Measurements from ENCODE around the gene CRADD.

DNA sequence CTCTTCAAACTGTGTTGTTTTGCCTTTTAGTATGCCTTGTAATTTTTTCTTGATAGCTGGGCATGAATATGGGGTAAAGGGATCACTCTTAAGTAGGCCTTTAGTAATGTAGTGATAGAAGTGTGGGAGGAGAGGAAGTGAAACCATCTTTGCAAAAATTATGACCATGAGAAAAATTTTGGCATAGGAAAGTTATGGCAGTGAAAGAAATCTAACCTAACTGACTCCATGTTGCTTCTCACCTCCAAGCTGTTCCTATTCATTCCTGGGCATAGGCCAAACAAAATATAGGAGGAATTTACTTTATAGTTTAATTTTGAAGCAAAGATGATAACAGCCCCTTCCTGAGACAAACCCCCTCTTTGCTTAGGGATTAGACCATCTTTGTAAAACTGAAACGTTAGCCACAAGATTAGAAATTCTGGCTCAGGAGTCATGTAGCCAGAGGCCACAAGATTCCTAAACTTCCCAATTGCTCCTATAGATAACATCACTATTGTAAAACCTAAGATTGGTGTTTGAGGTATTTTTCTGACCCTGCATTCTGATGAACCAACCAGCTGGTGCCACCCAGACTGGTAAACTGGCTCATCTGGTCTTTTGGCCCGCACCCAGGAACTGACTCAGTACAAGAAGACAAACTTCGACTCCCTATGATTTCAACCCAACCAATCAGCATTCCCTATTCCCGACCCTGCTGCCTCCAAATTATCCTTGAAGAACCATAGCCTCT lies 45.8 kb downstream of the CRADD start:
- TF ChIP-seq, protein P1, sequence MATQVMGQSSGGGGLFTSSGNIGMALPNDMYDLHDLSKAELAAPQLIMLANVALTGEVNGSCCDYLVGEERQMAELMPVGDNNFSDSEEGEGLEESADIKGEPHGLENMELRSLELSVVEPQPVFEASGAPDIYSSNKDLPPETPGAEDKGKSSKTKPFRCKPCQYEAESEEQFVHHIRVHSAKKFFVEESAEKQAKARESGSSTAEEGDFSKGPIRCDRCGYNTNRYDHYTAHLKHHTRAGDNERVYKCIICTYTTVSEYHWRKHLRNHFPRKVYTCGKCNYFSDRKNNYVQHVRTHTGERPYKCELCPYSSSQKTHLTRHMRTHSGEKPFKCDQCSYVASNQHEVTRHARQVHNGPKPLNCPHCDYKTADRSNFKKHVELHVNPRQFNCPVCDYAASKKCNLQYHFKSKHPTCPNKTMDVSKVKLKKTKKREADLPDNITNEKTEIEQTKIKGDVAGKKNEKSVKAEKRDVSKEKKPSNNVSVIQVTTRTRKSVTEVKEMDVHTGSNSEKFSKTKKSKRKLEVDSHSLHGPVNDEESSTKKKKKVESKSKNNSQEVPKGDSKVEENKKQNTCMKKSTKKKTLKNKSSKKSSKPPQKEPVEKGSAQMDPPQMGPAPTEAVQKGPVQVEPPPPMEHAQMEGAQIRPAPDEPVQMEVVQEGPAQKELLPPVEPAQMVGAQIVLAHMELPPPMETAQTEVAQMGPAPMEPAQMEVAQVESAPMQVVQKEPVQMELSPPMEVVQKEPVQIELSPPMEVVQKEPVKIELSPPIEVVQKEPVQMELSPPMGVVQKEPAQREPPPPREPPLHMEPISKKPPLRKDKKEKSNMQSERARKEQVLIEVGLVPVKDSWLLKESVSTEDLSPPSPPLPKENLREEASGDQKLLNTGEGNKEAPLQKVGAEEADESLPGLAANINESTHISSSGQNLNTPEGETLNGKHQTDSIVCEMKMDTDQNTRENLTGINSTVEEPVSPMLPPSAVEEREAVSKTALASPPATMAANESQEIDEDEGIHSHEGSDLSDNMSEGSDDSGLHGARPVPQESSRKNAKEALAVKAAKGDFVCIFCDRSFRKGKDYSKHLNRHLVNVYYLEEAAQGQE (IDR thresholded peaks at IDR 0.05; ENCODE audit: insufficient replicate concordance, low read depth), result no peak
- TF ChIP-seq, protein P2, sequence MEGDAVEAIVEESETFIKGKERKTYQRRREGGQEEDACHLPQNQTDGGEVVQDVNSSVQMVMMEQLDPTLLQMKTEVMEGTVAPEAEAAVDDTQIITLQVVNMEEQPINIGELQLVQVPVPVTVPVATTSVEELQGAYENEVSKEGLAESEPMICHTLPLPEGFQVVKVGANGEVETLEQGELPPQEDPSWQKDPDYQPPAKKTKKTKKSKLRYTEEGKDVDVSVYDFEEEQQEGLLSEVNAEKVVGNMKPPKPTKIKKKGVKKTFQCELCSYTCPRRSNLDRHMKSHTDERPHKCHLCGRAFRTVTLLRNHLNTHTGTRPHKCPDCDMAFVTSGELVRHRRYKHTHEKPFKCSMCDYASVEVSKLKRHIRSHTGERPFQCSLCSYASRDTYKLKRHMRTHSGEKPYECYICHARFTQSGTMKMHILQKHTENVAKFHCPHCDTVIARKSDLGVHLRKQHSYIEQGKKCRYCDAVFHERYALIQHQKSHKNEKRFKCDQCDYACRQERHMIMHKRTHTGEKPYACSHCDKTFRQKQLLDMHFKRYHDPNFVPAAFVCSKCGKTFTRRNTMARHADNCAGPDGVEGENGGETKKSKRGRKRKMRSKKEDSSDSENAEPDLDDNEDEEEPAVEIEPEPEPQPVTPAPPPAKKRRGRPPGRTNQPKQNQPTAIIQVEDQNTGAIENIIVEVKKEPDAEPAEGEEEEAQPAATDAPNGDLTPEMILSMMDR (IDR thresholded peaks at IDR 0.05; ENCODE audit: insufficient read depth, low read length), result no peak
- TF ChIP-seq POLR2AphosphoS5 (IDR thresholded peaks at IDR 0.05; ENCODE audit: low read depth), result no peak
- TF ChIP-seq SPI1 (IDR thresholded peaks at IDR 0.05; ENCODE audit: borderline replicate concordance, low read depth), result no peak
